Measurements from ENCODE around the gene POLR3C. TPM values are rescaled to one million over a fixed set of nuclear protein-coding genes. Genes with fewer than 3 reads are reported as not detected.

POLR3C gene
- total RNA-seq, 1 donor from 2014 or later, result 11.4 TPM

DNA sequence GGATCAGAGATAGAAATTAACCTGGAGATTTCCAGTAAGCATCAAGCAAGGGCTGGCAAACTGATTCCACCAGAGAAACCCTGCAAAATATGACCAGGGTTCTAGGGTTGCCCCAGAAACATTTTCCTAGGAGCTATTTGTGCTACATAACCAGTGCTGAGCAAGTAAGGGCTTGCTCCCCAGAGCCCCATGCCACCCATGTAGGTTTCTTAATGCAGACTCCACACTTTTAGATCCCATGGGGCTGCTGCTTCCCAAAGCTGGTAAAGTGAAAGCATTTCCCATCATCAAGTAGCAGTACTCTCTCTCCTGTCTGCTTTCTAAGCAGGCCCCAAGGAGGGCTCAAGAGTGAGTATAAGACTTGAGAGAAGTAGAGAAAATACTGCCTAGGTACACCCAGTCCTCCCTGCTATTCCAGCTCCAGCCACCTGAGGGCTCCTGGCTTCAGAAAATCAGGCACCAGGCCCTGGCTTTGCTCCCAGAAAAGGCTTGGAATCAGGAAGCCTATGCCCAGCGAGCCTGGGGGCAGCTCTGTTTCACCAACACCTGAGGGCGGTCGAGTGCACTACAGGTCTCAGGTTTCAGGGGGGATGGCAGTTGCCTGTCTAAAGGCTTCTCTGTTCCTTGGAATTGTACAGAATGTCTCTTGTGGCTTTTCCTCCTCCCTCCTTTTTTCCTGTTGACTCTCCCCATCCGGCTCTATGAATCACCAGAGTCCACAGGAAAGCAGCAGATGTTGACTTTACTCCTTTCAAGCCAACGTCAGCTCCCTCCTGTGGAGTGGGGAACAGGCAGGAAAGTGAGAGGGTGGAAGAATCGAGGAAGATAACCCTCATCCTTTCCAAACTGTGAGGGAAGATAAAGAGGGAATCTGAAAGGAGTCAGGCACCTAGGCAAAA lies 67.8 kb downstream of the POLR3C start:
- DNase-seq (ENCODE audit: missing footprints) (peak; percentile 88), ATAC-seq (peak; percentile 91)
- intact Hi-C loops (cut with DNase I), result loop anchor here (1.0 to 5.0 kb wide), 4 partner anchors 16 to 121 kb away; partner anchors contain the start of genes PIAS3 and RBM8A

DNA sequence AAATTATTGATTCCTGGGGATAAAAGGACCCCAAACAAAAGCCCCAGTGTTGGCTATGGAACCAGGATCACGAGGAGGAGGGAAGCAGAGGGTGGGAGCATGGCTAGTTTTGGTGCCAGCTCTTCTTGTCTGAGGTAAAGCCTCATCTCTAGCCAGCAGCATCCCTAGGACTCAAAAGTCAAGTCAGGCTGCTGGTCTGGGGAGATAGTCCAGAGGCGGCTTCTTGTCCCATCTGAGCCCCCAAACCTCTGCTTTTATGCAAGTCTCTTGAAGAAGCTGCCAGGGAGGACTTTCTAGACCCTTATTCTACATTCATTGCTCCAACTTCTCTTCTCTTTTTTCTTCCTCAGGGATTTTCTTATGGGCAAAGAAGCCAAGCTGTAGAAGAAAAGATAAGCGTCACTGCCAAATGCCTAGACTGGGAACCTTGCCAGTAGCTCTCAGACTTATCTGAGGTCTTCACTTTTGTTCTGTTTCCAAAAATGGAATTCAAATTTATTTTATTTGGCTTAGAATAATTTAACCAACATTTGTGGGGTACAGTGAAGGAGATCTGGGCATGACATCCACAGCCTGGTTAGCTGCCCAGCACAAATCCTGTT lies 68.6 kb downstream of the POLR3C start:
- intact Hi-C loops (cut with DNase I), result loop anchor here (1.0 to 5.0 kb wide), 3 partner anchors 16 to 120 kb away; partner anchors contain the start of gene RBM8A
- ATAC-seq, result no peak
- DNase-seq (ENCODE audit: missing footprints), result no peak

DNA sequence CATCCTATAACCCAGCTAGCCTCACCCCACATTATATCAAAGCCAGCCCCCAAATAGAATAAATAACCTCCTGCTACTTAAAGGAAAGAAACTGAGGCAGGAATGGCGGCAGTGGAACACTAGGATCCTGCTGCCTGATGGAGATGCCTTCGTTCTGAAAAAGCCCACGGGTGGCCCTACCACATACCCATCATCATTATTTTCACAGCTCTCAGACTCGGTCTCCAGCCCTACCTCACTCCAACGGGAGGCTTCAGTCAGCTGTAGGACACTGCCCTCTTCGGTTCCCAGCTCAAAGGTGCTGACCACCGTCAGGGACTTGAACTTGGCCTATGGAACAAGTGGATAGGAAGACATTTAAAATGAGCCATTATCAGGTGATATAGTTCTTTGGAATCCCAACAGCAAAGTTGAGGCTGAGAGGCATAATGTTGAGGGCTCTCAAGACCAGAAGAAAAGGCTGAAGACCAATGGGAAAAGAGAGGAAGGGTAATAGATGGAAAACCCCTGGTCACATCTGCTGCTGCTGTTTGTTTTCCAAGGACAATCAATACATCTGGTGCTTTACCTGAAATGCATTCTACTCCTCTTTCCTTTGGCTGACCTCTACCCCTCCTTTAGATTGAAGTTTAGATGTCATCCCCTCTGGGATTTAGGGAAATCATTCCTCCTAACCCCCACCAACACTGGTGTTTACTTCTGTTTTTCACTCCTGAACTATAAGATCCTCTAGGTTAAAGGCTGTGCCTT lies 69.5 kb downstream of the POLR3C start:
- DNase-seq (ENCODE audit: missing footprints) (no peak), ATAC-seq (no peak)
- intact Hi-C loops (cut with DNase I), result loop anchor here (2.0 to 5.0 kb wide), 2 partner anchors 34 to 119 kb away; partner anchors contain the start of gene RBM8A

Small RNA genes within 50 kb of the gene (microRNA-seq; reads per million reads assigned to microRNA genes)
- gene MIR6736, result not detected

Other genes with a start within 250 kb of the POLR3C start
- gene GPR89A, start 216.2 kb upstream of the POLR3C start, total RNA-seq, result 8.6 TPM
- gene PDZK1, start 116.8 kb upstream of the POLR3C start, total RNA-seq, result 0.30 TPM
- gene CD160, start 104.7 kb upstream of the POLR3C start, total RNA-seq, result not detected
- 47.9 TPM for gene RNF115, start 105 bp upstream of the POLR3C start, total RNA-seq
- gene NUDT17, start 21.4 kb downstream of the POLR3C start, total RNA-seq, result 3.3 TPM
- 15.7 TPM for gene PIAS3, start 34.9 kb downstream of the POLR3C start, total RNA-seq
- gene ANKRD35, start 61.7 kb downstream of the POLR3C start, total RNA-seq, result 1.1 TPM
- 0.73 TPM for gene ITGA10, start 85.8 kb downstream of the POLR3C start, total RNA-seq
- gene PEX11B, start 94.5 kb downstream of the POLR3C start, total RNA-seq, result 19.2 TPM
- gene RBM8A, start 103.3 kb downstream of the POLR3C start, total RNA-seq, result 63.6 TPM
- 25.8 TPM for gene LIX1L, start 133.8 kb downstream of the POLR3C start, total RNA-seq
- 0.62 TPM for gene ANKRD34A, start 140.4 kb downstream of the POLR3C start, total RNA-seq
- gene POLR3GL, start 140.5 kb downstream of the POLR3C start, total RNA-seq, result 49.1 TPM
- gene TXNIP, start 172.4 kb downstream of the POLR3C start, total RNA-seq, result 1,017 TPM
- gene HJV, start 197.5 kb downstream of the POLR3C start, total RNA-seq, result 71.0 TPM

All from Right ventricle myocardium inferior (tissue), 1 donor.